WTC11 (cell line): ENCODE data around the gene LRP11.

Experiments
- CTCF ChIP-seq: fragments of 200-600 bp; IDR thresholded peaks from 2 replicates; pipeline ENCODE4 v1.8.0; 2022; ENCODE audit warnings: antibody characterized with exemption
- ELF4 ChIP-seq: sonication (generic); formaldehyde crosslinking; IDR thresholded peaks from 2 replicates; pipeline ENCODE4 v1.8.1; 2022; ENCODE audit warnings: low read depth, mild to moderate bottlenecking, moderate library complexity, missing genetic modification reagents
- JUN ChIP-seq: sonication (generic); formaldehyde crosslinking; IDR thresholded peaks from 2 replicates; pipeline ENCODE4 v1.8.0; 2023; ENCODE audit warnings: mild to moderate bottlenecking, missing genetic modification reagents
- KAT7 ChIP-seq: sonication (generic); formaldehyde crosslinking; IDR thresholded peaks from 2 replicates; pipeline ENCODE4 v1.8.1; 2023; ENCODE audit warnings: missing genetic modification reagents, mild to moderate bottlenecking, borderline replicate concordance
- NFYB ChIP-seq: sonication (generic); formaldehyde crosslinking; conservative IDR thresholded peaks from 2 replicates; pipeline ENCODE4 v1.8.0; 2022; ENCODE audit warnings: low read depth, missing genetic modification reagents
- NR1H2 ChIP-seq: sonication (generic); formaldehyde crosslinking; IDR thresholded peaks from 2 replicates; pipeline ENCODE4 v1.9.0; 2021; ENCODE audit warnings: mild to moderate bottlenecking, moderate library complexity, missing genetic modification reagents
- NR3C1 ChIP-seq: sonication (generic); formaldehyde crosslinking; conservative IDR thresholded peaks from 2 replicates; pipeline ENCODE4 v1.8.1; 2023; ENCODE audit warnings: low read depth, mild to moderate bottlenecking, missing genetic modification reagents
- PRRX2 ChIP-seq: fragments of 250-450 bp; sonication (Bioruptor Pico); IDR thresholded peaks from 2 replicates; pipeline ENCODE4 v1.8.0; 2021; ENCODE audit warnings: mild to moderate bottlenecking
- SP1 ChIP-seq: sonication (generic); formaldehyde crosslinking; conservative IDR thresholded peaks from 2 replicates; pipeline ENCODE4 v1.8.1; 2022; ENCODE audit warnings: missing genetic modification reagents
- TF ChIP-seq, protein P1 (sequence below): sonication (generic); formaldehyde crosslinking; IDR thresholded peaks from 2 replicates; pipeline ENCODE4 v1.8.1; 2023; ENCODE audit warnings: mild to moderate bottlenecking, missing genetic modification reagents
- TF ChIP-seq, protein P2 (sequence below): sonication (generic); formaldehyde crosslinking; IDR thresholded peaks from 2 replicates; pipeline ENCODE4 v1.8.0; 2022; ENCODE audit warnings: mild to moderate bottlenecking, missing genetic modification reagents

DNA sequence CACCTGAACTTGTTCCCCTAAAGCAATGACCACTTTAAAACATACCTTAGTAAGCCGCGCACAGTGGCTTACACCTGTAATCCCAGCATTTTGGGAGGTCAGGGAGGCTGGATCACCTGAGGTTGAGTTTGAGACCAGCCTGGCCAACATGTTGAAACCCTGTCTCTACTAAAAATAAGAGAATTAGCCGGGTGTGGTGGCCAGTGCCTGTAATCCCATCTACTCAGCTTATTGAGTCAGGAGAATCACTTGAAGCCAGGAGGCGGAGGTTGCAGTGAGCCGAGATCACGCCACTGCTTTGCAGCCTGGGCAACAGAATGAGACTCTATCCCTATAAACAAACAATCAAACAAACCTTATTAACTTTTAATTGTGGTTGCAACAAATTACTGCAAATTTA lies 35.3 kb upstream of the LRP11 start:
- TF ChIP-seq CTCF = no peak
- TF ChIP-seq SP1 (CRISPR knock-in tag) = no peak
- no peak for TF ChIP-seq NR3C1 (CRISPR knock-in tag)
- TF ChIP-seq ELF4 = no peak
- TF ChIP-seq, protein P1, sequence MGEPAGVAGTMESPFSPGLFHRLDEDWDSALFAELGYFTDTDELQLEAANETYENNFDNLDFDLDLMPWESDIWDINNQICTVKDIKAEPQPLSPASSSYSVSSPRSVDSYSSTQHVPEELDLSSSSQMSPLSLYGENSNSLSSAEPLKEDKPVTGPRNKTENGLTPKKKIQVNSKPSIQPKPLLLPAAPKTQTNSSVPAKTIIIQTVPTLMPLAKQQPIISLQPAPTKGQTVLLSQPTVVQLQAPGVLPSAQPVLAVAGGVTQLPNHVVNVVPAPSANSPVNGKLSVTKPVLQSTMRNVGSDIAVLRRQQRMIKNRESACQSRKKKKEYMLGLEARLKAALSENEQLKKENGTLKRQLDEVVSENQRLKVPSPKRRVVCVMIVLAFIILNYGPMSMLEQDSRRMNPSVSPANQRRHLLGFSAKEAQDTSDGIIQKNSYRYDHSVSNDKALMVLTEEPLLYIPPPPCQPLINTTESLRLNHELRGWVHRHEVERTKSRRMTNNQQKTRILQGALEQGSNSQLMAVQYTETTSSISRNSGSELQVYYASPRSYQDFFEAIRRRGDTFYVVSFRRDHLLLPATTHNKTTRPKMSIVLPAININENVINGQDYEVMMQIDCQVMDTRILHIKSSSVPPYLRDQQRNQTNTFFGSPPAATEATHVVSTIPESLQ (CRISPR knock-in tag) = no peak
- TF ChIP-seq KAT7 = no peak
- TF ChIP-seq NR1H2 (CRISPR knock-in tag) = no peak
- TF ChIP-seq PRRX2 (CRISPR knock-in tag) = no peak
- TF ChIP-seq, protein P2, sequence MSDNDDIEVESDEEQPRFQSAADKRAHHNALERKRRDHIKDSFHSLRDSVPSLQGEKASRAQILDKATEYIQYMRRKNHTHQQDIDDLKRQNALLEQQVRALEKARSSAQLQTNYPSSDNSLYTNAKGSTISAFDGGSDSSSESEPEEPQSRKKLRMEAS (CRISPR knock-in tag) = no peak
- no peak for TF ChIP-seq NFYB
- TF ChIP-seq JUN (CRISPR knock-in tag) = no peak
